Mesothelial cell of epicardium (in vitro differentiated cells): Measurements from ENCODE around the gene OPRM1. TPM values are rescaled to one million over a fixed set of nuclear protein-coding genes. Genes with fewer than 3 reads are reported as not detected.

Experiments used
- DNase-seq, 2 experiments: peaks; one replicate each; pipeline ENCODE4 v3.0.0; 2021; ENCODE audit warnings: low spot score in 2 of 2; ENCODE audit not compliant: unreplicated experiment in 2 of 2
- H3K27ac Mint-ChIP-seq: 2 replicates; pipeline ENCODE4 v1.8.0; 2021; ENCODE audit warnings: mixed read lengths
- H3K27me3 Mint-ChIP-seq: 2 replicates; pipeline ENCODE4 v1.8.0; 2021; ENCODE audit warnings: low read depth, mixed read lengths
- H3K36me3 Mint-ChIP-seq: 2 replicates; pipeline ENCODE4 v1.8.0; 2021; ENCODE audit warnings: mixed read lengths
- H3K4me1 Mint-ChIP-seq: 2 replicates; pipeline ENCODE4 v1.8.0; 2021; ENCODE audit warnings: mixed read lengths
- H3K4me3 Mint-ChIP-seq: 2 replicates; pipeline ENCODE4 v1.8.0; 2021; ENCODE audit warnings: mild to moderate bottlenecking, moderate library complexity, mixed read lengths
- H3K9me3 Mint-ChIP-seq: 2 replicates; pipeline ENCODE4 v1.8.0; 2021; ENCODE audit warnings: mixed read lengths
- total RNA-seq: library from RNA; stranded (reverse); gene quantifications from 3 replicates; pipeline ENCODE4 v1.2.1, GENCODE V29; 2021
- TF ChIP-seq, protein P1 (sequence below): fragments of 200-600 bp; sonication (generic); IDR thresholded peaks from one replicate; pipeline ENCODE4 v1.5.0; 2021; ENCODE audit warnings: antibody characterized with exemption; ENCODE audit not compliant: unreplicated experiment

The OPRM1 gene
- total RNA-seq, 1 donor from 2014 or later, result not detected

DNA sequence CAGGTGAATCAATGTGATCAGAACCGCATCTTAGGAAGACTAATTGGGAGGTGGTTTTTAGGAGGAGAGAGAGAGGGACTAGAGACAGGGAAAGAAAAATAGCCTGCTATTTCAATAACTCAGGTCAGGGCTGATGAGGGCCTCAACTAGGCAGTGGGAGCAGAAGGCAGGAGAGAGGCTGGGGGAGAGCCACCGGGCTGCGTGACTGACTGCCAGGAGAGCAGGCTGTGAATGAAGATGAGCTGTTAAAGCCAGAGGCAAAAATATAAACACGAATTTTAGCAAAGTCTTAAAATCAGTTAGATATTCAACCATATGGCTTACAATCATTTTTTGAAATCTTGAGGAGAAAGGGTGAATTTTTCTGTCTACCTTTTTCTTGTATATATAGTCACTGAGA is 168.0 kb downstream of the OPRM1 start:
- Mint-ChIP-seq H3K36me3 (no peaks in the 10 kb centered on the region), H3K27me3 (no peaks in the 10 kb centered on the region), H3K4me1 (no peaks in the 10 kb centered on the region), H3K27ac (no peak overlapping the region), H3K4me3 (no peak overlapping the region), H3K9me3 (peaks cover 1% of the 10 kb centered on the region)
- TF ChIP-seq, protein P1, sequence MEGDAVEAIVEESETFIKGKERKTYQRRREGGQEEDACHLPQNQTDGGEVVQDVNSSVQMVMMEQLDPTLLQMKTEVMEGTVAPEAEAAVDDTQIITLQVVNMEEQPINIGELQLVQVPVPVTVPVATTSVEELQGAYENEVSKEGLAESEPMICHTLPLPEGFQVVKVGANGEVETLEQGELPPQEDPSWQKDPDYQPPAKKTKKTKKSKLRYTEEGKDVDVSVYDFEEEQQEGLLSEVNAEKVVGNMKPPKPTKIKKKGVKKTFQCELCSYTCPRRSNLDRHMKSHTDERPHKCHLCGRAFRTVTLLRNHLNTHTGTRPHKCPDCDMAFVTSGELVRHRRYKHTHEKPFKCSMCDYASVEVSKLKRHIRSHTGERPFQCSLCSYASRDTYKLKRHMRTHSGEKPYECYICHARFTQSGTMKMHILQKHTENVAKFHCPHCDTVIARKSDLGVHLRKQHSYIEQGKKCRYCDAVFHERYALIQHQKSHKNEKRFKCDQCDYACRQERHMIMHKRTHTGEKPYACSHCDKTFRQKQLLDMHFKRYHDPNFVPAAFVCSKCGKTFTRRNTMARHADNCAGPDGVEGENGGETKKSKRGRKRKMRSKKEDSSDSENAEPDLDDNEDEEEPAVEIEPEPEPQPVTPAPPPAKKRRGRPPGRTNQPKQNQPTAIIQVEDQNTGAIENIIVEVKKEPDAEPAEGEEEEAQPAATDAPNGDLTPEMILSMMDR, result no peak
- DNase-seq, result no peak

DNA sequence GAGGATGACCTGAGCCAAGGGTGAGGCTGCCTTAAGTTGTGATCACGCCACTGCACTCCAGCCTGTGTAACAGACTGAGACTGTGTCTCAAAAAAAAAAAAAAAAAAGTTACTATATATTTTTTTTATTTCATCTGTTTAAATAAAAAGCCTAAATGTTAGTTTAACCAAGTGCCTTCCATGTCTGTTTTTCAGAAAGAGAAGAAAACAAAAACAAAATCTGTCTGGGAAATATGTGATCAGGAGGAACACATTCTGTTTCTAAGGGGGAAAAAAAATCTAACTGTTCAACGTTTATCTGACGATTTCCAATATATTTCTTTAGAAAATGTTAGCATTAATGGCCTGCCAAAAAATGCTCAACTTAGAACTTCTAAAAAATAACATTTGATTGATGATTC is 170.5 kb downstream of the OPRM1 start:
- TF ChIP-seq, protein P1, result no peak
- Mint-ChIP-seq H3K4me1 (no peaks in the 10 kb centered on the region), H3K27ac (no peak overlapping the region), H3K9me3 (no peaks in the 10 kb centered on the region), H3K36me3 (no peaks in the 10 kb centered on the region), H3K4me3 (no peak overlapping the region), H3K27me3 (no peaks in the 10 kb centered on the region)
- DNase-seq, result no peak

DNA sequence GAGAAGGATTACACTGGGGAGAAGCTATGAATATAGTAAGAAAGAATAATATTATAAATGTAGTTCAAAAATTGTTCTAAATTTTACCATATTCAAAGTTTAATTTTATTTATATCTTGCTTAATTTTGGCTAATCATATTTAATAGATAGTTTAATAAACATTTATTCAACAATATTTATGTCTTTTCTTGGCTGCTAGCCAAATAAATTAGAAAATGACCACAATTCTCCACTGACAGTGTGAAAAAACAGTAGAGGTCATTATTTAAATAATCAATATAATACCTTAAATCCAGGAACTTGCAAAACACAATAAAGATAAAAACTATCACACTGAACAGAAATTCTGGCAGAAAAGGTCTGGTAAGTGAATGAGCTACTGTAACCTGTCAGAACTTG is 171.6 kb downstream of the OPRM1 start:
- no peak overlapping the region for H3K27ac Mint-ChIP-seq
- H3K27me3 Mint-ChIP-seq, result no peaks in the 10 kb centered on the region
- no peaks in the 10 kb centered on the region for H3K4me1 Mint-ChIP-seq
- H3K4me3 Mint-ChIP-seq, result no peak overlapping the region
- H3K36me3 Mint-ChIP-seq, result no peaks in the 10 kb centered on the region
- DNase-seq, result no peak
- TF ChIP-seq, protein P1, result no peak
- no peaks in the 10 kb centered on the region for H3K9me3 Mint-ChIP-seq

DNA sequence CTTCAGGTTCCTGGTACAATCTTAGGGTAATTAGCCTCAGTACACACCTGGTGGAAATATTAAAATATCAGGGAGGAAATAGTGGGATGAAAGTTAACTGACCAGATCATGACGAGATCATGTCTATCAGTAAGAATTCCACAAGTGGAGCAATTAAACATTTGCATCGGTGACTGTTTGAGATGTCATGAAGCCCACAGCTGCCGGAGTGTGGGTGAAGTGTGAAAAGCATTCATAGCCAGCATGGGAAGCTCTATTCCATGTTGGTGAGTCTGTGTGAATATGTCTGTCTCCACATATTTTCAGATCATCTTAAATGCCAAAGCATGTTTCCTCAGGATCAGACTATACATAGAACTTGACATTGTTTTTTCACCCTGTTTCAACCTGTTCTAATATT is 174.7 kb downstream of the OPRM1 start:
- Mint-ChIP-seq H3K9me3 (no peaks in the 10 kb centered on the region), H3K4me1 (peaks cover 8% of the 10 kb centered on the region), H3K36me3 (no peaks in the 10 kb centered on the region), H3K27ac (no peak overlapping the region), H3K27me3 (no peaks in the 10 kb centered on the region), H3K4me3 (no peak overlapping the region)
- DNase-seq, result no peak
- TF ChIP-seq, protein P1, result no peak

DNA sequence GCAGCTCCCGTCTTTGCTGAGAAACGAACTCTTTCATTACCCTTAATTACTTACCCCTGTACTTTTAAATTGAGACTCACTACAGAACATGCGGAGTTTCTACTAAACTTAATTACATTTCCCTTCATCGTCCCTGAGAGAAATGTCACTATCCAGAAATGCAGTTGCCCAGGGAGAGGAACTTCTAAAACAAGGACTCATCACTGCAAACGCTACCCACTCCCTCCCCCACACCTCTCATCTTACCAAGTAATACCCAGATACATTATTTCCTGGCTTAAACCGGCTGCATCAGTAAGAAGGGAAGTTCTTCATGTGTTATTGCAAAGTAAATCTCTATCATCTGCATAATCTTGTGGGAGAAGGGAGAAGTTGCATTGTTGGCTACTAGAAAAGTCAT is 179.3 kb downstream of the OPRM1 start:
- Mint-ChIP-seq H3K27me3 (no peaks in the 10 kb centered on the region), H3K27ac (no peak overlapping the region), H3K36me3 (no peaks in the 10 kb centered on the region), H3K4me1 (peaks cover 12% of the 10 kb centered on the region), H3K9me3 (no peaks in the 10 kb centered on the region), H3K4me3 (no peak overlapping the region)
- TF ChIP-seq, protein P1, result no peak
- no peak for DNase-seq

DNA sequence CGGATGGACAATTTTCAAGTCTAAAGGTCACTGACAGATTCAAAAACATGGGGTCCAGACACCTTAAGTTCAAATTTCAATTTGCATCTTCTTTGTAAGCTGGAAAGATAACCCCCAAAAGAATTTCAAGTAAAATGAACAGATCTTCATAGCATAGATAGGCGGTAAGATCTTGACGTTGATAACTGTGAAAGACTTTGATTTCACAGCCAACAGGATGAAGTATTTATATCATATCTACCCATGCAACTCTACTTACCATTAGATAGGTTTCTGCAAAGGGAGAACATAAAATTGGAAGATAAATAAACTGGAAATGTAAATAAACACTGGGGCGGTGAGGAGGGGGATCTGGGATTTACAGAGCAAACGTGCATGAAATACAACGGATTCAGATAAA is 179.7 kb downstream of the OPRM1 start:
- Mint-ChIP-seq H3K9me3 (no peaks in the 10 kb centered on the region), H3K4me1 (peaks cover 12% of the 10 kb centered on the region), H3K27me3 (no peaks in the 10 kb centered on the region), H3K36me3 (no peaks in the 10 kb centered on the region), H3K4me3 (no peak overlapping the region), H3K27ac (no peak overlapping the region)
- TF ChIP-seq, protein P1, result no peak
- no peak for DNase-seq
